IMR-90 (cell line): Measurements from ENCODE around the gene ARL8B. TPM values are rescaled to one million over a fixed set of nuclear protein-coding genes. Genes with fewer than 3 reads are reported as not detected.

ENCODE experiments used
- ATAC-seq: fragments of 200-7000 bp; cut with Tn5 transposase; 2 replicates; pipeline ENCODE4 v1.9.1; 2020; ENCODE audit warnings: low read depth, mild to moderate bottlenecking, moderate library complexity
- BruUV-seq: library from RNA; stranded (reverse); fragments of 400-500 nt; replicated peaks from 2 replicates; lab custom pipeline; 2021; lab: Mats Ljungman, UMichigan
- CTCF ChIA-PET: fragments of 300-600 bp; formaldehyde crosslinking; extraction: SDS; loops from one replicate; lab custom pipeline; 2021; ENCODE audit warnings: antibody characterized with exemption; lab: Yijun Ruan, JAX
- POLR2A ChIA-PET: fragments of 300-600 bp; sonication (Branson Sonifier 250); formaldehyde crosslinking; loops from one replicate; lab custom pipeline; 2022; ENCODE audit warnings: antibody characterized with exemption; ENCODE audit not compliant: unreplicated experiment; lab: Charles Lee
- DNase-seq: peaks from one replicate; pipeline ENCODE4 v3.0.0; 2013
- H2AFZ ChIP-seq: replicated peaks from 2 replicates; pipeline ENCODE3; 2013; ENCODE audit warnings: low read length, mild to moderate bottlenecking; ENCODE audit not compliant: poor library complexity
- H2AK5ac ChIP-seq: 2 replicates; pipeline ENCODE4 v1.6.1; 2013; ENCODE audit warnings: low read depth, low read length, inconsistent platforms
- H2AK9ac ChIP-seq: replicated peaks from 2 replicates; pipeline ENCODE3; 2013; ENCODE audit warnings: mild to moderate bottlenecking, low read depth, low read length, moderate library complexity; ENCODE audit not compliant: poor library complexity
- H2BK120ac ChIP-seq: 2 replicates; pipeline ENCODE4 v1.6.1; 2013; ENCODE audit warnings: low read depth, low read length, inconsistent platforms
- H2BK15ac ChIP-seq: 3 replicates; pipeline ENCODE4 v1.6.1; 2013; ENCODE audit warnings: low read depth, low read length, inconsistent platforms
- H2BK20ac ChIP-seq: 2 replicates; pipeline ENCODE4 v1.6.1; 2013; ENCODE audit warnings: low read depth, mild to moderate bottlenecking, inconsistent platforms, low read length, moderate library complexity
- H2BK5ac ChIP-seq: 2 replicates; pipeline ENCODE4 v1.6.1; 2013; ENCODE audit warnings: mild to moderate bottlenecking, low read depth, low read length, inconsistent platforms; ENCODE audit not compliant: poor library complexity, severe bottlenecking
- H3K14ac ChIP-seq: replicated peaks from 2 replicates; pipeline ENCODE4 v1.6.1; 2013; ENCODE audit warnings: low read depth, low read length, inconsistent platforms
- H3K18ac ChIP-seq: 2 replicates; pipeline ENCODE4 v1.6.1; 2013; ENCODE audit warnings: low read depth, low read length, control low read depth
- H3K23ac ChIP-seq: 2 replicates; pipeline ENCODE4 v1.6.1; 2013; ENCODE audit warnings: low read depth, low read length, inconsistent platforms
- H3K27ac ChIP-seq: 2 replicates; pipeline ENCODE4 v1.5.1; 2013; ENCODE audit warnings: mild to moderate bottlenecking, control low read depth, low read length; ENCODE audit not compliant: insufficient read depth
- H3K27me3 ChIP-seq: 2 replicates; pipeline ENCODE4 v1.6.1; 2013; ENCODE audit warnings: low read length; ENCODE audit not compliant: control insufficient read depth, insufficient read depth
- H3K36me3 ChIP-seq: 2 replicates; pipeline ENCODE4 v1.6.1; 2013; ENCODE audit warnings: low read length, mixed read lengths; ENCODE audit not compliant: control insufficient read depth, insufficient read depth
- H3K4ac ChIP-seq: 2 replicates; pipeline ENCODE4 v1.6.1; 2013; ENCODE audit warnings: low read depth, low read length, inconsistent platforms
- H3K4me1 ChIP-seq: 2 replicates; pipeline ENCODE4 v1.6.1; 2013; ENCODE audit warnings: low read length, mixed read lengths; ENCODE audit not compliant: control insufficient read depth, insufficient read depth
- H3K4me2 ChIP-seq: 2 replicates; pipeline ENCODE4 v1.6.1; 2013; ENCODE audit warnings: low read depth, mild to moderate bottlenecking, control low read depth, low read length, moderate library complexity
- H3K4me3 ChIP-seq: 2 replicates; pipeline ENCODE4 v1.5.1; 2013; ENCODE audit warnings: low read depth, mild to moderate bottlenecking, control low read depth, low read length, moderate library complexity; ENCODE audit not compliant: insufficient read depth
- H3K56ac ChIP-seq: 2 replicates; pipeline ENCODE4 v1.6.1; 2013; ENCODE audit warnings: low read length, inconsistent platforms; ENCODE audit not compliant: insufficient read depth; ENCODE audit errors: extremely low read depth
- H3K79me1 ChIP-seq, 2 experiments: 2 replicates each; pipeline ENCODE4 v1.6.1; 2013; ENCODE audit warnings: low read length in 2 of 2, inconsistent platforms in 1 of 2, low read depth in 1 of 2
- H3K9ac ChIP-seq: 2 replicates; pipeline ENCODE4 v1.6.1; 2013; ENCODE audit warnings: low read depth, low read length, control low read depth
- H3K9me1 ChIP-seq: 2 replicates; pipeline ENCODE4 v1.6.1; 2013; ENCODE audit warnings: low read length, inconsistent platforms; ENCODE audit not compliant: insufficient read depth
- H3K9me3 ChIP-seq: 2 replicates; pipeline ENCODE4 v1.6.1; 2013; ENCODE audit warnings: low read length; ENCODE audit not compliant: control insufficient read depth, insufficient read depth
- H4K20me1 ChIP-seq: 2 replicates; pipeline ENCODE4 v1.6.1; 2013; ENCODE audit warnings: low read length, inconsistent platforms; ENCODE audit not compliant: insufficient read depth
- H4K5ac ChIP-seq: 2 replicates; pipeline ENCODE4 v1.6.1; 2013; ENCODE audit warnings: mild to moderate bottlenecking, low read depth, low read length, control low read depth
- H4K8ac ChIP-seq, 2 experiments: 2 replicates each; pipeline ENCODE4 v1.6.1; 2013; ENCODE audit warnings: low read depth in 2 of 2, low read length in 2 of 2, control low read depth in 1 of 2, inconsistent platforms in 1 of 2
- H4K91ac ChIP-seq: 2 replicates; pipeline ENCODE4 v1.6.1; 2013; ENCODE audit warnings: low read depth, low read length, inconsistent platforms; ENCODE audit not compliant: insufficient read depth
- BHLHE40 ChIP-seq: fragments of 150-350 bp; IDR thresholded peaks from 2 replicates; pipeline ENCODE4 v1.6.1; 2016; ENCODE audit warnings: mild to moderate bottlenecking, low read depth, low read length
- CHD1 ChIP-seq: IDR thresholded peaks from 2 replicates; pipeline ENCODE4 v1.6.1; 2012; ENCODE audit warnings: low read depth, low read length, improper control_type of control experiment
- FOS ChIP-seq: fragments of 150-350 bp; IDR thresholded peaks from 2 replicates; pipeline ENCODE4 v1.6.1; 2016; ENCODE audit warnings: low read depth, low read length
- MAFK ChIP-seq: IDR thresholded peaks from 2 replicates; pipeline ENCODE4 v1.6.1; 2012; ENCODE audit warnings: low read depth, low read length, improper control_type of control experiment
- MAZ ChIP-seq: IDR thresholded peaks from 2 replicates; pipeline ENCODE4 v1.6.1; 2012; ENCODE audit warnings: low read depth, mild to moderate bottlenecking, low read length, improper control_type of control experiment, moderate library complexity, borderline replicate concordance
- MXI1 ChIP-seq: IDR thresholded peaks from 2 replicates; pipeline ENCODE4 v1.6.1; 2012; ENCODE audit warnings: low read depth, mild to moderate bottlenecking, low read length, moderate library complexity, borderline replicate concordance
- POLR2A ChIP-seq: IDR thresholded peaks from 2 replicates; pipeline ENCODE4 v1.6.1; 2012; ENCODE audit warnings: mild to moderate bottlenecking, low read depth, low read length
- RCOR1 ChIP-seq: IDR thresholded peaks from 2 replicates; pipeline ENCODE4 v1.6.1; 2012; ENCODE audit warnings: mild to moderate bottlenecking, low read length, improper control_type of control experiment; ENCODE audit not compliant: insufficient replicate concordance
- RFX5 ChIP-seq: IDR thresholded peaks from 2 replicates; pipeline ENCODE4 v1.8.0; 2012; ENCODE audit warnings: low read depth, mild to moderate bottlenecking, low read length, moderate library complexity
- SMC3 ChIP-seq: fragments of 150-350 bp; IDR thresholded peaks from 2 replicates; pipeline ENCODE4 v1.6.1; 2016; ENCODE audit warnings: low read depth, mild to moderate bottlenecking, antibody characterized with exemption, low read length, moderate library complexity
- WGBS, 2 experiments: methylation state at CpG; one replicate each; pipeline versions ENCODE4 v1.1.5 to v1.1.7; 2013; ENCODE audit warnings: missing lambda C conversion rate in 2 of 2; ENCODE audit not compliant: insufficient read length in 1 of 2; ENCODE audit errors: extremely low coverage in 2 of 2; 5-methylcytosine and 5-hydroxymethylcytosine counted together
- dilution Hi-C: fragments of 300-500 bp; cut with HindIII; formaldehyde crosslinking; loops from one replicate; pipeline ENCODE4 v1.14.3; 2018; ENCODE audit warnings: low sequenced_read_pairs; ENCODE audit not compliant: unreplicated experiment
- in situ Hi-C: fragments of 300-500 bp; cut with MboI; formaldehyde crosslinking; loops from 3 replicates; pipeline ENCODE4 v1.14.3; 2019; ENCODE audit warnings: low sequenced_read_pairs, inconsistent platforms, mixed read lengths
- intact Hi-C: fragments of 100-400 bp; cut with micrococcal nuclease; formaldehyde crosslinking; loops from 2 replicates; pipeline ENCODE4 v1.10.0; 2022
- polyA plus RNA-seq, 3 experiments: library from polyadenylated mRNA; depleted of rRNA; stranded (reverse); fragments of >200 nt; gene quantifications; 2 replicates each; pipeline ENCODE4 v1.2.3, GENCODE V29; 2012; ENCODE audit warnings: low replicate concordance in 1 of 3
- total RNA-seq: library from RNA; depleted of rRNA; stranded (reverse); fragments of >200 nt; gene quantifications from 2 replicates; pipeline ENCODE4 v1.2.3, GENCODE V29; 2012
- TF ChIP-seq, protein P1 (sequence below): conservative IDR thresholded peaks from 2 replicates; pipeline ENCODE4 v1.5.1; 2012; ENCODE audit warnings: mild to moderate bottlenecking, low read depth, low read length, improper control_type of control experiment
- TF ChIP-seq, protein P2 (sequence below): fragments of 150-350 bp; IDR thresholded peaks from 2 replicates; pipeline ENCODE4 v1.6.1; 2016; ENCODE audit warnings: low read depth, mild to moderate bottlenecking, low read length, moderate library complexity, borderline replicate concordance

Gene ARL8B
- total and polyA plus RNA-seq, 2 of the 4 experiments (the other 2 are of a cell fraction) = 32.3 to 47.0 TPM

DNA sequence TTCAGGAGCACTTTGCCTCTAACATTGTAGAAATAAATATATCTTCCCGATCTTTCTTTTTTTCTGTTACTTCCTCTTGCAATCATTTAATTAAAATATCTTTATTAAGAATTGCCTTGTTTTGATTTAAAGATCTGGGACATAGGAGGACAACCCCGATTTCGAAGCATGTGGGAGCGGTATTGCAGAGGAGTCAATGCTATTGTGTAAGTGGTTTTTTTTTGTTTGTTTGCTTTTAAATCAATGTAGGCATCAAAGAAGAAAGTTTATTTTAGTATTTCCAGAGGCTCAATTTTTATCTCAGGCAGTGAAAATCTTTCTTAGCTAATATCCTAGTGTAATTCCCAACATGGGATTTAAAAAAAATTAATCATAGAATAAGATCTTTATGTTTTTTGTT lies 49.9 kb downstream of the ARL8B start:
- H3K36me3 ChIP-seq = peaks cover 18% of the 10 kb centered on the region
- dilution Hi-C loops = no loop called here
- no peak for TF ChIP-seq RCOR1
- TF ChIP-seq, protein P1, sequence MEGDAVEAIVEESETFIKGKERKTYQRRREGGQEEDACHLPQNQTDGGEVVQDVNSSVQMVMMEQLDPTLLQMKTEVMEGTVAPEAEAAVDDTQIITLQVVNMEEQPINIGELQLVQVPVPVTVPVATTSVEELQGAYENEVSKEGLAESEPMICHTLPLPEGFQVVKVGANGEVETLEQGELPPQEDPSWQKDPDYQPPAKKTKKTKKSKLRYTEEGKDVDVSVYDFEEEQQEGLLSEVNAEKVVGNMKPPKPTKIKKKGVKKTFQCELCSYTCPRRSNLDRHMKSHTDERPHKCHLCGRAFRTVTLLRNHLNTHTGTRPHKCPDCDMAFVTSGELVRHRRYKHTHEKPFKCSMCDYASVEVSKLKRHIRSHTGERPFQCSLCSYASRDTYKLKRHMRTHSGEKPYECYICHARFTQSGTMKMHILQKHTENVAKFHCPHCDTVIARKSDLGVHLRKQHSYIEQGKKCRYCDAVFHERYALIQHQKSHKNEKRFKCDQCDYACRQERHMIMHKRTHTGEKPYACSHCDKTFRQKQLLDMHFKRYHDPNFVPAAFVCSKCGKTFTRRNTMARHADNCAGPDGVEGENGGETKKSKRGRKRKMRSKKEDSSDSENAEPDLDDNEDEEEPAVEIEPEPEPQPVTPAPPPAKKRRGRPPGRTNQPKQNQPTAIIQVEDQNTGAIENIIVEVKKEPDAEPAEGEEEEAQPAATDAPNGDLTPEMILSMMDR = no peak
- TF ChIP-seq MAZ = no peak
- no peak for TF ChIP-seq MXI1
- TF ChIP-seq CHD1 = no peak
- TF ChIP-seq MAFK = no peak
- TF ChIP-seq BHLHE40 = no peak
- TF ChIP-seq FOS = no peak
- TF ChIP-seq RFX5 = no peak
- TF ChIP-seq, protein P2, sequence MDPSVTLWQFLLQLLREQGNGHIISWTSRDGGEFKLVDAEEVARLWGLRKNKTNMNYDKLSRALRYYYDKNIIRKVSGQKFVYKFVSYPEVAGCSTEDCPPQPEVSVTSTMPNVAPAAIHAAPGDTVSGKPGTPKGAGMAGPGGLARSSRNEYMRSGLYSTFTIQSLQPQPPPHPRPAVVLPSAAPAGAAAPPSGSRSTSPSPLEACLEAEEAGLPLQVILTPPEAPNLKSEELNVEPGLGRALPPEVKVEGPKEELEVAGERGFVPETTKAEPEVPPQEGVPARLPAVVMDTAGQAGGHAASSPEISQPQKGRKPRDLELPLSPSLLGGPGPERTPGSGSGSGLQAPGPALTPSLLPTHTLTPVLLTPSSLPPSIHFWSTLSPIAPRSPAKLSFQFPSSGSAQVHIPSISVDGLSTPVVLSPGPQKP = no peak
- TF ChIP-seq SMC3 = no peak
- TF ChIP-seq POLR2A = no peak
- no peak overlapping the region for H2AK5ac ChIP-seq
- H3K4ac ChIP-seq = no peak overlapping the region
- no peak overlapping the region for H4K5ac ChIP-seq
- no peaks in the 10 kb centered on the region for H3K9me3 ChIP-seq
- H2BK20ac ChIP-seq = no peak overlapping the region
- H2AK9ac ChIP-seq = no peak overlapping the region
- no peak overlapping the region for H3K27ac ChIP-seq
- H3K4me2 ChIP-seq = no peak overlapping the region
- no TSS peak for BruUV-seq
- no peak overlapping the region for H2AFZ ChIP-seq
- intact Hi-C loops = no loop called here
- no peaks in the 10 kb centered on the region for H3K4me1 ChIP-seq
- H3K79me1 ChIP-seq = peaks cover 18 to 19% of the 10 kb centered on the region in 2 experiments
- ChIA-PET CTCF (interaction anchor here (1.2 kb wide), 1 partner anchor 14 kb away, joined by 4 read pairs; no protein-coding TSS in a partner anchor), POLR2A (no interaction called here)
- no peak overlapping the region for H2BK15ac ChIP-seq
- H3K27me3 ChIP-seq = no peaks in the 10 kb centered on the region
- H3K56ac ChIP-seq = no peak overlapping the region
- H4K8ac ChIP-seq = no peak overlapping the region
- H4K20me1 ChIP-seq = peaks cover 10% of the 10 kb centered on the region; the same call in 1 of the 2 replicates
- no CpG with 5 or more reads among the region's 4 CpGs for WGBS, 2 experiments
- H2BK120ac ChIP-seq = no peak overlapping the region
- H3K9ac ChIP-seq = no peak overlapping the region
- no peak overlapping the region for H3K14ac ChIP-seq
- no peak for DNase-seq
- no peak overlapping the region for H4K91ac ChIP-seq
- no peak overlapping the region for H3K23ac ChIP-seq
- H2BK5ac ChIP-seq = no peak overlapping the region
- peaks cover 2% of the 10 kb centered on the region for H3K9me1 ChIP-seq
- H3K4me3 ChIP-seq = no peak overlapping the region
- no peak overlapping the region for H3K18ac ChIP-seq
- in situ Hi-C loops = no loop called here
- ATAC-seq = no peak
